ENCODE data around the gene NLRC3.

- TF ChIP-seq CTCF (IDR thresholded peaks at IDR 0.05): no peak
- TF ChIP-seq REST (IDR thresholded peaks at IDR 0.05; ENCODE audit: insufficient read depth in 1 of 2, low read depth in 2 of 2, low read length in 1 of 2): no peak
- TF ChIP-seq POLR2AphosphoS5 (IDR thresholded peaks at IDR 0.05; ENCODE audit: low read depth, low read length): no peak
- TF ChIP-seq SIN3A (IDR thresholded peaks at IDR 0.05; ENCODE audit: borderline replicate concordance, insufficient read depth, low read depth, low read length): no peak
- no peak for TF ChIP-seq TCF7L2 (IDR thresholded peaks at IDR 0.05; ENCODE audit: low read depth, low read length)
Observed at GRCh38 chr16:3582276-3583165, 5.3 kb upstream of the NLRC3 start.

All from Panc1 (cell line).